HG03442 (cell line): ENCODE measurements around the gene TACC3.

ENCODE experiments used
- ATAC-seq: cut with Tn5 transposase; IDR thresholded peaks from one replicate; pipeline ENCODE4 v1.9.1; 2021; ENCODE audit warnings: mild to moderate bottlenecking, moderate library complexity; ENCODE audit not compliant: unreplicated experiment

The TACC3 gene

DNA sequence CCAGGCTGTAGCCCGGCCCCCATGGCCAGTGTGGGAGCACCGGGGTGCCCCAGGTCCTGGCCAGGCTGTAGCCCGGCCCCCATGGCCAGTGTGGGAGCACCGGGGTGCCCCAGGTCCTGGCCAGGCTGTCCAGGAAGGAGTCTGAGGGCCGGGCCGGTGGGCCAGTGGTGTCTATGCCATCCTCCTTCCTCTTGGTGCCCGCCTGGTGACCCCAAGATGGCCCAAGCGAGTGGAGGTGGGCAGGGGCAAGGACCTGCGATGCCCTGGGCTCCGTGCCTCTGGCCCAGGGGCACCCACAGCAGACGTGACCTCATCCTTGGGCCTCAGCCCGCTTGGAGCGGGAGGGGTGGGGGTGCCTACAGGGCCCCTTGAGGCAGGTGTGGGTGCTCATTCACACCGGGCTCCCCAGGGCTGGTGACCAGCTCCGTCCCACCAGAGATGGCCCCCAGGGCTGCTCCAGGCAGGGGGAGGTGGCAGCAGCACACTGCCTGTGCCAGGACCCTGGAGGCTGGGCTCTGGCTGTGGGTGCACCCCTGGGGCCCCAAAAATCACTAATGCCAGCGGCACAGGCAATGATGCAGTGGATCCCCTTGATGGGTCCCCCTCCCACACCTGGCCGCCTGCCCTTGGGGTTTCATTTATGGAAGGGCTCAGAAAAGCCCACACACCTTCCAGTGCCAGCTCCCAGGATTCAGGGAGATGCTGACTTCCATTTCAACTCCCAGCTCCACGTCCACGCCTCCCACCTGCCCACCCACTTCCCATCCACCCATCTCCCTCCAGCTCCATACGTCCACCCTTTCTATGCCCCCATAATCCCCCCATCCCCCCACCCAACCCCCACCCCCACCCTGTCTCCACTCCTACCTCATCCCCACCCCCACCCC lies 35.8 kb downstream of the TACC3 start:
- no peak for ATAC-seq

DNA sequence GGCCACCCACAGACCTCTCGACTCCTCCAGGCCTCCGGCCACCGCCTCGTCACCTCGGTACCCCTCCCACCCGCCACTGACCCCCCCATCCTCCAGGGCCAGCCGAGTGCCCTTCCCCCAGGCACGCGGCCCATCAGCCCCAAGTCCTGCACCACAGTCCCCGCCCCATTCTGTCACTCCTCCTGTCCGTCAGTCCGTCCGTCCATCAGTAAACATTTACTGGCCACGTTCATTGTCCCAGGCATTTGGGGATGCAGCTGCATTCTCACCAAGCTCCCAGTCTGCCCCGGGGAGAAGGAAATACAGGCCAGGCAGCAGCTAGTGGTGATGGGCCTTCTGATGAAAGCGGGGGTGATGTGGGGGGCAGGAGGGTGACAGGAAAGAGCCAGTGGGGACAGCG lies 36.5 kb downstream of the TACC3 start:
- no peak for ATAC-seq

- ATAC-seq = no peak
These were observed 37.2 kb downstream of the TACC3 start for GRCh38 chr4:1758306-1759121.

DNA sequence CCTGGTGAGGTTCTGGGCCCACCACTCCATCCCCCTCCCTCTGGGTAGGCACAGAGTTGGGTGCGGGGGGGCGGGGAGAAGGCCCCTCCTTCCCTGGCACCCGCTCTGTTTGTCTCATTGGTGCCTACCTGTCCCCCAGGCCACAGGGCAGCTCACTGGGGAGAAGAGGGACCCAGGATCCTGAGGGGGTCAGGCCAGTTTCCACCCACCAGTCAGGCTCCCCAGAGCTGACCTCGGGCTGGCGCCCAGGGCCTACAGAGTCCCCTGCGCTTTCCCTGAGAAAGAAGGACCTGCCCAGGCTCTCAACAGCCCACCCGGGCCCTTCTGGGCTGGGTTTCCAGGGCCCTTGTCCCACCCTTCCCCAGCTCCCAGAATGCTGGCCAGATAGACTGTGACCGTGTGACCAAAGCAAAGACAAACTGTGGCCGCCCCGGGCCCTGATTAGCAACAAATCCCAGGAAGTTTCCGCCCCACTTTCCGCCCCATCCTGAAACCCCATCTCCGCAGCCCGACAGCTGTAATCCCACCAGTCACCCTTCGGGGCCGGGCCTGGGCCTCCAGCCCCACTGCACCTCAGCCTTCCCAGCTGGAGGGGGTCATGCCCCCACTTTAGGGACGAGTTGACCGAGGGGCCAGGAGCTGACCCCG lies 38.0 kb downstream of the TACC3 start:
- no peak for ATAC-seq

DNA sequence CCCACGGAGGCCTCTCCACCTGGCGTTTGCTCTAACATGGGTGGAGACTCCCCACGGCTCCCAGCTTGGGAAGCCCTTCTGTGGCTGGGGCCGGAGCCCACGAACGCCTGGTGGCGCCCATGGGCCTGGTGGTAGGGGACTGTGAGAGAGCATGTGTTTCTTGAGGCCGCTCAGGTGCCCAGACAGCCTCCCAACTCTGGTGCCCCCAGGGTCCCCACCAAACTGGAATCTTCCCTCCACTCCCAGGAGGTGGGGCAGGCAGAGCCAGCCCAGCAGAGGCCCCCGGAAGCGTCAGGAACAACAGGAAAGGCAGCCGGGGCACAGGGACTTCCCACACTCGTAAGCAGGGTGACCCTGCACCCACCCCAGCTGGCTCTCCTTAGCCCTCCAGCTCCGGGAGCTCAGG lies 38.5 kb downstream of the TACC3 start:
- ATAC-seq = no peak

GRCh38 chr4:1760521-1761071 lies 39.3 kb downstream of the TACC3 start:
- ATAC-seq = no peak

DNA sequence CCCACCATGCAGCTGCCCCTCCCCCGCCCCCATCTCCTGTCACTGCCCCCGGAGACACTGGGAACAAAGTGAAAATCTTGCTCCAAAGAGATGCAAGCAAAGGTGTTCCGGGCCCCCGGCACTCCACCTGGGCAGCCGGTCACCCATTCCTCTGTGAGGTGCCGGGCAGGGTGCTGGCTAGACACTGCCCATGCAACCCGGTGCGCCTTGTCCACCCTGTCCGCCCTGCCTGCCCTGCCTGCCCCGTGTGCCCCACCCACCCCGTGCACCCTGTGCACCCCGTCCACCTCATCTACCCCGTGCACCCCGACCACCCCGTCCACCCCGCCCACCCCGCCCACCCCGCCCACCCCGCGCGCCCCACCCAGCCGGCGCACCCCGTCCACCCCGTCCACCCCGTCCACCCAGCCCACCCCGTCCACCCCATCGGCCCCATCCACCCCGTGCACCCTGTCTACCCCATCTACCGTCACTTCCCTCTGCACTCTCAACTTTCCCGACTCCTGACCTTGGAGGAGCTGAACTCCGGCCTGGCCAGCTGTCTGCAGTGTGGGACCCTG lies 39.9 kb downstream of the TACC3 start:
- ATAC-seq = no peak

- ATAC-seq = no peak
These were observed 41.1 kb downstream of the TACC3 start for GRCh38 chr4:1762264-1763010.

DNA sequence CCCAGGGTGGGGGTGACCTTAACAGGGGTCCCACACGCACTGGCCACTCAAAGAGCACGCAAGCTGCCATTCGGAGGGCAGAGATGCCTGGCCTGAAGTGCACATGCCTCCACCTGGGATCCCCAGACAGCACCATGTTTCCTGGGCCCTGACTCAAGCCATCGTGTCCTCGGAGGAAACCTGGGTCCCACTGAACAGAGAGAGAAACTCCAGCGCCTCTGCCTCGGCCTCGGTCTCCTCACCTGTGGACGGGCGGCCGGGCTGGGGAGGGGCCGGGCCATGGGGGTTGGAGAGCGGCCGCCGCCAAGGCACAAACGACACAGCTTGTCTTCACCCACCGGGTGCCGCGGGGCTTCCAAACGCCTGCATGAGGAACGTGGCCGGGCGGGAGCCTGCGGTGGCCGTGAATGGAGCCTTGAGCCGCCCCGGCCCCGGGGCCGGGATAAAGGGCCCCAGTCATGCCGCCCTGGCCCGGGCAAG lies 41.8 kb downstream of the TACC3 start:
- no peak for ATAC-seq

DNA sequence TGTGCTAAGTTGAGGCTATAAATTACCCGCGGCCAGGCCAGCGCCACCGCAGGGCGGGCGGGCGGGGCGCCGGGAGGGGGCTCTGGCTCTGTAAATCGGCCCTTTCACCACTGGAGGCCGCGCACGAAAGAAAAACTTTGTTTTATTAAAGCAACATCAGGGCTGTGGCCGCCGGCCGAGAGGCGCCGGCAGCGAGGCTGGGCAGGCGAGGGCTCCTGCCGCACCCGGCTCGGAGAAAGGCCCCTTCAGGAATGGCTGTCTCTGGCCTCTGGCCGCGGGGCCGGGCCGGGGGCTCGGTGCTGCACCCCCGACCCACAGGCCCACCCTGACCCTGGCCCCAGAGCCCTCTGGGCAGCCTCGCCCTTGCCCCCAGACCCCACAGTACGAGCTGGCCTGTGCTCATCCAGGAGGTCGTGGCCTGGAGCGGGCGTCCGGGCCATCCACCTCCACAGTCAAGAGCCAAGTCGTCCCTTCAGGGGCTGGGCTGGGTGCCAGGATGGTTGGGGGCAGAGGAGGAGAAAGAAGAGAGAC lies 42.3 kb downstream of the TACC3 start:
- no peak for ATAC-seq

DNA sequence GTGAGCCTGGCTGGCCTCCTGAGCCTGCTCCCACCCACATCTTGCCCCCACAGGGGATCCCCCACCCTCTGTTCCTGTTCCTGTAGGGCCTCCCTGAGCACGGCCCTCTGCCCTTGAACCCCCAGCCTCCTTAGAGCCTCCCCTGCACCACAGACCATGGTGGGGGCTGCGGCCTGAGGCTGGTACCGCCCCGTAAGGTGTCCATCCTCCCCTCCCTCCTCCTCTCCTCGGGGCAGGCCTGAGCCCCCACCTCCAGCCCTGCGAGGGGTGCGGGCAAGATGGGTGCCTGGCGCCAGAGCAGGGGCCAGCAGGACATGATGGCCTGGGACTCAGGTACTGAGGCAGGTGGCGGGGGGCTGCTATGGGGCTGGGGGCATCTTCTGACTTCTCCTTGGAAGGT lies 43.3 kb downstream of the TACC3 start:
- no peak for ATAC-seq

DNA sequence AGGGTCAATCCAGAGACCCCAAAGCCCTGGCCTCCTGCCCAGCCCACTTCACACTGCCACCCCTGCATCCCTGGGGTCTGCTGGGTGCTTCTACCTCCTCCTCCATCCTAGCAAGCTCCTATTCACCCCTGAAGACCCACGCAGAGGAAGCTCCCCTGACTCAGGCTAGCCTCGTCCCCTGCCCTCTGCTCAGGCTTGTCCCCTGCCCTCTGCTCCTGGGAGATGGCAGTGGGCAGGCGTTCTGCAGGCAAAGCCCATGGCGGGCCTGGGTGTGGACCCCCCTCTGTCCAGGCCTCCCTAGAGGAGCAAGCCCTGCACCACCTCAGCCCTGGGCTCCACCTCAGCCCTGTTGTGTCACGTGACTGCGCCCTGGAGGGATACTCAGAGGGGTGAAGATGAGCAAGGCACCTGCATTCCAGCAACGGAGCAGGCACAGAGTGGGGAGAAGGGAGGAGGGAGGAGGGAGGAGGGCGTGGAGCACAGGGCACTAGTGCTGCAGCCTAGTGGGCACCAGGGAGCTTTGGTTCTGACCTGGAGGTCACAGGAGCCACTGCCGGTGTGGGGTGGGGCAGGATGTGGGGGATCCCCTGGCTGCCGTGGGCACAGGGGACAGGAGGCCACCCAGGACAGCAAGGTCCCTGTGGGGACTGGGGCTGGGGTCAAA lies 44.2 kb downstream of the TACC3 start:
- ATAC-seq = no peak

GRCh38 chr4:1766106-1767060 lies 45.1 kb downstream of the TACC3 start:
- ATAC-seq = no peak

- ATAC-seq = no peak
These were observed 45.9 kb downstream of the TACC3 start for GRCh38 chr4:1767061-1767769.

DNA sequence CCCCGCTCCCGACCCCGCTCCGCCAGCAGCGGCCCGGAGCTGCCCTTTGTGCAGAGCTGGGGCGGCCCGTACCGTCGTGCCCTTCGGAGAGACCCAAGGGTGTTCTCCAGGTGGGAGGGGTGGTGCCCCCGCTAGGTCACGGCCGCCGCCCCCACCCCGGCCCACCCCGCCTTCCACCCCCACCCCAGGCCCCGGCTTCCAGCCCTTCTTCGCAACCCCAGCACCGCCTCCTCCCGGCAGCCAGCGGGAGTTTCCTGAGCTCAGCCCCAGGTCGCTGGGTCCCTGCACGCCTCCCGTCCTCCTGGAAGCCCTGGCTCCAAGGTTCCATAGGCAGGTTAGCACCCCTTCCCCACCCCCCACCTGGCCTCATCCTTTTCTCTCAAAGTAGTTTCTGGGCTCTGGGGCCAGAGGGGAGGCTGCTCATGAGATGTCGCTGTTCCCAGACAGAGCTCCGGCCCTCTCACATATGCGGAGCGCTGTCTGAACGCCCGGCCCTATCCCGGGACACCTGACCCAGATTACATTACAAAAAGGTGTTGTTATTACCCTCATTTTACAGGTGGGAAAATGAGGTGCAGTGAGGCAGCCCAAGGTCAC lies 46.5 kb downstream of the TACC3 start:
- no peak for ATAC-seq

DNA sequence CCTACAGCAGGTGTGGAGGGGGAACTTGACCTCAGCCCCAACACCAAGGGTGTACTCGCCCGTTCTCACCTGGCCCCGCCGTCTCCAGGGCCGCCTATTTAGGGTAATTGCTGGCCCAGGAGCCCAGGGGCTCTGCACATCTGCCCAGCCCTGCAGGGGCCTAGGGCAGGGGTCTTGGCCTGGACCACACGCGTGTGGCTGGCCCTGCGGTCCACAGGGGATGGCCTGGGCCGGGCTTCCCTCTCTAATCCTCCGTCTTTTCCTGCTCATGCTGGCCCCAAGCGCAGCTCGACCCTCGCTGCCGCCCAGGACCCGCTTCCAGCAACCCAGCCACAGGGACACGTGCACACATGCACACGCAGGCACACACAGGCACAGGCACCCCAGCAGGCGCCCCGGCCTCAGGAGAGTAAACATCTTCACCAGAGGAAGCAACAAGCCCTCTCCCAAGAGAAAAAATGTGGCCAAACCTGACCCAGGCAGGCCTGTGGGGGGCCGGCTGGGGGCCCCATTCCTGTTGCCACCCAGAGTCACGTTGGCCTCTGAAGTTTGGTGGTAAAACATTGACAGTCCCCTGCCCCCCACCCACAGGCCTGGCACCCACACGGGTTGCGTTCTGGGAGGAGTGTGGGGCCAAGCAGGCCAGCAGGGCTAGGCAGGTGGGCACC lies 47.2 kb downstream of the TACC3 start:
- ATAC-seq = no peak

- no peak for ATAC-seq
These were observed 48.4 kb downstream of the TACC3 start for GRCh38 chr4:1769692-1770091.
